HG03460 (cell line): ENCODE data around the gene CHN1.

Source experiments
- ATAC-seq: cut with Tn5 transposase; IDR thresholded peaks from one replicate; pipeline ENCODE4 v1.9.1; 2021; ENCODE audit not compliant: unreplicated experiment

Gene CHN1

DNA sequence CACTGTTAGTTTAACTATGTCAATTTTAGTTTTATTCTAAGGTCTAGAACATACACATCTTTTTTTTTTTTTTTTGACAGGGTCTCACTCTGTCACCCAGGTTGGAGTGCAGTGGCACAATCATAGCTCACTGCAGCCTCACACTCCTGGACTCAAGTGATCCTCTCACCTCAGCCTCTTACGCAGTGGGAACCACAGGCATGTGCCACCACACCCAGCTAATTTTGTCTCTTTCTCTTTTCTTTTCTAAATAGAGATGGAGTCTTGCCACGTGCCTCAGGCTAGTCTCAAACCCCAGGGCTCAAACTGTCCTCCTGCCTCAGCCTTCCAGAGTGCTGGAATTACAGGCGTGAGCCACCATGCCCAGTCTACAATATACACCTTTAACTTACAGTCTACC is 171.4 kb downstream of the CHN1 start:
- no peak for ATAC-seq

DNA sequence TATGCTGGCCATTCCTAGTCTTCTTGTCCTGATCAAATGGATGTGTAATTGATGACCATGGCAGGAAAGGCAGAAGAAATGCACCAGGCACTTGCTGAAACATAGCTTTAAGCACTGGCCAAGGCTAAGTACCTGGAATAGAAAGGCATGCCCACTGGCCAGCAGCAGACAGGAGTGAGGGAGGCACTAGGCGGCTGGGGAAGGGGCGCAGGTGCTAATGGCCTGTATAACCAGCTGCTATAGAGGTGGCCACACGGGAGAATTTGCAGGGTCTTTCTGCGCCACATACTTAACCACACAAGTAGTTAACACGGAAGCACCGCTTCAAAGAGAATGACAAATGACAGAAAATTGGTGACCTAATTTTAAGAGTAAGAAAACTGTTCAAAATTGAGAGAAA is 174.6 kb downstream of the CHN1 start:
- no peak for ATAC-seq

DNA sequence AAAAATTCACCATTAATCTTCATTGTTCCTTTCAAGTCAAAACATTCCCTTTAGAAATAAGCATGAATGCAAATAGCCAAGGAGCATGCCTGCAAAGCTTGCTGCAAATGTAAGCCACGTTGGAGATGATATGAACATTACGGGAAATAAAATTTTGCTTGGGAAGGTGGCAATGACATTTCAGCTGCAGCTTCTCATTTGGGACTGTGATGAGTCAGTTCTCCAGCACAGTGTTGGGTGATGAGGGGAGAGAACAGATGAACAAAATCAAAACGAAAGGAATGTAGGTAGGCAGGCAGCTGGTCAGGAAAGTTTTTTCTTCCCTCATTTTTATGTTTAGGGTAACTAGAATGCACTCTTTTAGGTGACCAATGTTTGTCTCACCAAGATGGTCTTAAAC is 175.6 kb downstream of the CHN1 start:
- no peak for ATAC-seq

DNA sequence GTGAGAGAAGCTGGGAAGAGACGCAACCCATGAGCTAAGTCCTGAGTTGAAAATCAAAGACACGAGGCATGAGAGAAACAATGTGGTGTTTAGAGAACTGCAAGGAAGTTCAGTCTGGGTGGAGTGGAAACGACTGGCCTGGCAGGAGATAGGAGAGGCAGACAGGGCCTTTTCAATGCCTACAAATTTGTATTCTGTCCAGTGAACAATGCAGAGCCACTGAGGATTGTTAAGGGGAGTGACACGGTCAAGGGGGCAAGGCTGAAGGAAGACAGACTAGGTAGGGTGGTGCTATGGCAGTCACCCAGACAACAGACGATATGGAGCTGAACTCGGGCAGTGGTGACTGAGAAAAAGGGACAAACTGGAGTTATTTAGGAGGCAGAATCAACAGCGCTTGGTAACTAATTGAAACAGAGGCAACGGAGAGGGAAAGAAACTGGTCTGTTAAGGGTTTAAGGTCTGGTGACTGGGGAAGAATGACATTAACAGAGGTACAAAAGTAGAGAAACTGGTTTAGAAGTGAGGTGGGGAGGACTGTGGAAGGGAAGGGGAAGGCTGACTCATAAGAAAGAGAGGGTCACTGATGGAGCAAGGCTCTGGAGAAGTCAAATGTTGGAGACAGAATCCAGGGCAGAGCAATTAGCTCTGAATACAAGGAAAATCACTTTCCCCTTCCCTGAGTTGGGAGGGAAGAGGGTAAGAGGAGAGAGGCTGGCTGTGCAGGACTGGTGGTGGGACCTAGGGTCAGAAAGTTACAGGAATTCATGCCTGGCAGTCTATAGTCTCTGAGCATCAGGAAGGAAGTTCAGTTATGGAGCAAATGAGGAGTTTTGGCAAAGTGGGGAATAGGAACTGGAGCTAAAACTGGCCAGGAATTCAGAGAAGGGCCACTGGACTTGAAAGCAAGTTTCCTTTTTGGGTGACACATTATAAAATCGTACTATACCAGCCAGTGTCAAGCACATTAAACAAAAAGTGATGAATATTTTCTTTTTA is 177.5 kb downstream of the CHN1 start:
- ATAC-seq, result no peak

DNA sequence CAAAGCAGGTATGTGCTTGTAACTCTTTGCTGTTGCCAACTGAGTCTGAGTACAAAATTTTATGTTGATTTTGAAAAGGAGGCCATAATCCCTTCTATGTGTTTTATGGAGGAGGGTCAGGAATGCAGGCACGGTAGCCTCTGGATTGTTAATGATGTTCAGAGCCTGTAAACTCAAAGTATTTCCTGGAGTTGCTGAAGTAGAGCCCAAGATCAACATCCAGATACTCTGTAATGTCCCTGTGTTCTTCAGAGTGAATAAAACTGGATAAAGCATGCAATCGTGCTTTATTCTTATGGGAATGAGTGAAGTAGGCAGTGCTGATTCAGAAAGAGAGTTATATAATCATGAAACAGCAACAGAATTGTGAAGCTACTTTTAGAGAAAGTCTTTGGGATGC is 179.1 kb downstream of the CHN1 start:
- no peak for ATAC-seq

DNA sequence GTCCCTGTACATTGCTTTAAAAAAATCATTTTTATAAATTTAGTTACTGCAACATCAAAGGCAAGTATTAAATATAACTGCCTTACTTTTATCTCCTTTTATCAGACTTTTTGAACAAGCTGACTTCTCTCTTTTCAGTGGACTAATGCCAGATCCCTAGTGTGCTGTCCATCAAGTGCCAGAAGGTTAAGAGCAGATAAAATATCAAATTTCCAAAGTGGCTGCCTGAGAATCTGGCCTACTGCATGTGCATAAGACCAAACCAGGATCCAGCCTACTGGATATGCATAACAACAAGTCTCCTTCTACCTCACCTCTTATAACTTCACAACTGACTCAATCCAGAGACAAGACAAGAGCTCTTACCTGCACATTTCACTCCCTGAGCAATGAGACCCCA is 181.1 kb downstream of the CHN1 start:
- no peak for ATAC-seq

DNA sequence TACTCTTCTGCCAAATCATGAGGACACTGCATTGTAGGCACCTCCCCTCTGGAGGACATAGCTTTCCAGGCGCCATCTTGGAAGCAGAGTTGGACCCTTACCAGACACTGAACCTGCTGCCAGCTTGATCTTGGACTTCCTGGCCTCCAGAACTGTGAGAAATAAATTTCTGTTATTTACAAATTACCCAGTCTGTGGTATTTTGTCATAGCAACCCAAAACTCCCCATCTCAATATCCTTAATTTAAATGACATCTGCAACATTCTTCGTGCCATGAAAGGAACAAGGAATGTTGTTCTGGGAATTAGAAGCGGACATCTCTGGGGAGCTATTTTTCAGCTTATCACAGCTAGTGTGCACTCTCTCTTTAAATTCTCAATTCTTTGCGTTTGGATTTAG is 183.6 kb downstream of the CHN1 start:
- ATAC-seq, result no peak

DNA sequence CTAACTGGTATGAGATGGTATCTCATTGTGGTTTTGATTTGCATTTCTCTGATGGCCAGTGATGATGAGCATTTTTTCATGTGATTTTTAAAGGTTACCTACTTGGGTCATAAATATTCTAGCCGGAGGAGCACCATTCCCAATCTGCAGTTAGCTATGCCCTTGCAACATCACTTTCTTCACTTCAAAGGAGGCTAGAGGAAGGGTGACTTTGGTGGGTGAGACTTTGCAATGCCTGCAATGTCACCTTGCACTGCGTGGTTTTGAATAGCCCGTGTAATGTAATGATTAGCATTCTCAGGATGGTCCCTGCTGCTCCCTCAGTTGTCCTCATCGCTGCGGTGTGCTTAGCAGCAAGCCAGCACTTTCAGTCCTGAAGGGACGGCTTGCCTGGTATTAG is 184.8 kb downstream of the CHN1 start:
- ATAC-seq, result no peak

DNA sequence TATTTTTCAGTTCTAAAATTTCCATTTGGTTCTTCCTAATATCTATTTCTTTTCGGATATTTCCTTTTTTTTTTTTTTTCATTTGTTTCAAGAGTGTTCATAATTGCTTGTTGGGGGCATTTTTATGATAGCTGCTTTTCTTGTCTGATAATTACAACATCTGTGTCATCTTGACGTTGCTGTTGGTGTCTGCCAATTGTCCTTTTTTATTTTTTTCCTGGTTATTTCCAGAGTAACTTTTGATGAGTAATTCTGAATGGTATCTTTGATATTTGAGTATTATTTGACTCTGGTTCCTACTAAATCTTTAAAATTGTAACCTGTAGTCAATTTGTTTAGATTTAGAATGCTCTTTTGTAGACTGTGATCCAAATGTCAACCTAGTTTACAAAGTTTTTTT is 189.7 kb downstream of the CHN1 start:
- ATAC-seq, result no peak

DNA sequence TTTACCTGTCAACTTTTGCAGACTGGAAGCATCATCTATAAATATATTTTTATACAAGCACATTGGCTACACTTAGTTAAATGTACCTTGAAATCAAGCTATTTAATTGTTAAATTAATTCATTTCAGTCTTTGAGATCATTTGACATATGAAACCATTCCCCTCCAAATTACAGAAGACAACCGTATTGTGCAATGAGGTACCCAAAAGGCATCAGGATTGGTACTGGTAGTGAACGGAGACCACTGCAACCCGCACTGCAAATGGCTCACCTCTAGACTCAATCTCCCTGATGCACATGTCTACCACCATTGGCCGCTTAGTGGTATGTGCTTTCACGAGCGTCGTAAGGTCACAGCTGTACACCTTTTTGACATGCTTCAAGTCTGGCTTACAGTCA is 193.1 kb downstream of the CHN1 start:
- no peak for ATAC-seq

DNA sequence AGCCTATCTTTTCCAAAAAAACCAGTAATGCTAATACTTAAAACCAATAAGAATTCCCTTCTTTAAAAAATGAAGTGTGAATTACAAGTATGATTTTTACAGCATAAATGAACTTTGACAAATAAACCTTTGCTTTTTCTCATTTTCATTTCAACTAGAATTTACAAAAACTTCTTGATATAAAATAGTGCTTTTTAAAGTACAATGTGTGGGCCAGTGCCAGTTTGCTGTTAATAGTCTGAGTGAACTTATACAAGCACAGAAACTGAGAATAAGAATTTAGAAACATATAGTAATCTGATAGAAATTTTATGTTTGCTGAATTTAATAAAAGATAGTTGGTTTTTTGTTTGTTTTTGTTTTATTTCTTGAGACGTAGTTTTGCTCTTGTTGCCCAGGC is 197.2 kb downstream of the CHN1 start:
- ATAC-seq, result no peak

DNA sequence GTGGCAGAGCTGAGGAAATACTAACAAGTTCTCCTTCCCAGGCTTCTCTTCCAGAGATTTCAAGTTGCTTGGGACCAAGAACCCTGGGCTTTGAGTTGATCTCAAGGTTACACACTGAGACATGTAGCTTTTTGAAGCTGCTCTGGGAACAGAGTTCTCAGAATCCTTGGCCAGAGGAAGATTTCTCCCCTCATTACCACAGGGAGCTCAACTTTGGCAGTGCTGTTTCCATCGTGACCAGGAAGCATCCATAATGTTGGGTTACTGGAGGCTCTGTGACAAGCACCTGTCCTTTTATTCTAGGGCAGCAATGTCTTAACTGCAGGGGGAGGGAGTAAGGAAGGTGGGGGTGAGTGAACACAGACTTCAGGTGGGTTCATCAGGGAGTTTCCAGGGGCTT is 199.4 kb downstream of the CHN1 start:
- no peak for ATAC-seq

DNA sequence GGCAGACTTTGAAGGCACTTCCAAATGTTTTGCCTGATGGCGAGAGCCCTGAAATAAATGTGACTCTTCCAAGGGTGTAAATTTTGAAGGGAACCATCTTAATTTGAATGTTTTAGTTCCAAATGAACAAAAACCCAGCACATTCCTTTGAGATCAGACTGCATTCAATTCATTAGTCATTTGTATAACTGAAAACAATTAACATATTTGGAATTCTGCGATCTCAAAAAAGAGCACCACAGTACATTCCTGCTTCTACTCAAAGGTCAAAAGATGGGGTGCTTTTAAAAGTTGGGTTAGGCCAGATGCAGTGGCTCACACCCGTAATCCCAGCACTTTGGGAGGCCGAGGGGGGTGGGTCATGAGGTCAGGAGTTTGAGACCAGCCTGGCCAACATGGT is 202.7 kb downstream of the CHN1 start:
- no peak for ATAC-seq

DNA sequence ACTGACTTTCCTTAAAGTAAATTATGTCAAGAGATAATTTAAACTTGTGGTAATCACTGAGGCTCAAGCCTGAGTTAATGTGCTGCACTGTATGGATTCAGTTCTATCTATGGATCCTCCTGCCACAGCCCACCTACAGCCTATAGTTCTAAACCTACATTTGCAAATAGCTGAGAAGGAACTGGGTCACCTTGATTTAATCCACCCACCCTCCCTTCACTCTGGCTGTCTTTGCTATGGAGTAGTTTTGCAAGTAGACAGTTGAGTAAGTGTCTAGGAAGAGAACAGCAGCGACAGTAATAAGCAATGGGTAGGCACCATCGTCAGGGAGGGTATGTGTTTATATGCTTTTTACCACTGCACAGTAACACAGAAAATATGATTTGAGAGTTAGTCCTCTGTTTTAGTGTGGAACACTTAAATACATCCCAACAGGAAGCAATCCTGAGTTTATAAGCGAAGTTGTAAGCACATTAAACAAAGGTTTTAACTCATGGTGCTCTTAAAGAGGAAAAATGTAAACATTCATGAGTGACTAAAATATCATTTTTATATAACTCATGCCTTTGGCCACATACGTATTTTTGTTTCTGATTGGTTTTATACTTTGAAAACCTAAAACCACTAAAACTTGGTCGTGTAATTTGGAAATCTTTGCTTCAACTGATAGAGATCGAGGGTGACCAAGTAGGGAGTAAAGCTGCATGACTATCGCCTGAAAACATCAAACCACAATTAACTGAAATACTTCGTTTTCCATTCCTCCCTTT is 204.6 kb downstream of the CHN1 start:
- ATAC-seq, result no peak

DNA sequence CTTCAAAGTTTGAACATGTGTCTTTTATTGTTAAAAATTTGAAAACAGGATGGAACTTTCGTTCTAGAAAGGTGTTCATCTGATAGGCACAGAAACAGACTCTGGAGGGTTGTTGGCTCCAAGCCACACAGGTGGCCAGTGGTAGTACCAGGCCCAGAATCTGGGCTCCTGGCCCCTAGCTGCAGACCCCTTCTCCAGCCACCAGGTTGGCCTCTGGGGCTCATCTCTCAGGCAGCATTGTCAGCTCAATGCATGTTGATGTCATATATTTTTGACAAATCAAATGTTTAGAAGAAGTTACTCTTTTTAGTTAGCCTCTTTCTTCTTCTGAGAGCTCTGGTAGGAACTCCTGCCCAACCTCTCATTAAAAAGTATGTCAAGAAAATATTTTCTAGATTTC is 206.4 kb downstream of the CHN1 start:
- ATAC-seq, result no peak

DNA sequence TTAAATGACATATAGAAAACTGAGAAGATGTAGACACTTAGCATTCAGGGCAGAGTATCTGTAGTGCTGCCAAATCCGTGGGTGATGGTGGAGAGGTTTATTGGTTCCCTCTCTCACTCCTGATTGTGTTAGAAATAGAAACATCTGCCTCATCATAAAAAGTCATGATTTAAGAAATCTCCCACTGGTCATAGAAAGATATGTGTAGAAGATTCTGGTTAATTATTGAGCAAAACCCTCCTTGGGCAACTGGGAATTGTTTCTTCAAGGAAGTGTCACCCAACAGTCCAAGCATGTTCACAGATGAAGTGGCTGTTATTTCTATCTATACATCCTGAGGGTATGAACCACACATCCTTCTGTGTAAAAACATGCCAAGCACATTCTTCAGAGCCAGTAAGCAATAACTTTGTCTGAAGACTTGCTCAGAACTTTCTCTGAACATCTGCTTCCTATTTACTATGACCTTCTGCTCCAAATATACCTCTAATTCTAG is 207.4 kb downstream of the CHN1 start:
- ATAC-seq, result no peak

DNA sequence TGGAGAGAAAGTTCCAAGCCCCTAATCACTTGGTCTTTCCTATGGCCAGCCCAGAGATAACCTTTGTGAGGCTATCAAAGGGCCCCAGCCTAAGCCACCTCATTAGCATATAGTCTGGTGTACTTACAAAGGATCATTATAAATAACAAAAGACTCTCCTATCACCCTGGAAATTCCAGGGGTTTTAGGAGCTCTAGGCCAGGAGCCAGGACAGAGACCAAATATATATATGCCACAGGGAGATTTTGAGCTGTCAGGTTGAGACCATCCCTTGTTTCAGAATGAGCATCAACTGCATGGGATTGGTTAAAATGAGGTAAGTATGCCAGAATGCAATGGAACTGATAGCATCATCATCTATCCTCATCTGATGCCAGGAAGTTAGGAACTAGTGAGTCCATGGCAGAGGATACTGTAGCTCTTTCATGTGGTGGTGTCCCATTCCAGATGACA is 208.8 kb downstream of the CHN1 start:
- no peak for ATAC-seq

DNA sequence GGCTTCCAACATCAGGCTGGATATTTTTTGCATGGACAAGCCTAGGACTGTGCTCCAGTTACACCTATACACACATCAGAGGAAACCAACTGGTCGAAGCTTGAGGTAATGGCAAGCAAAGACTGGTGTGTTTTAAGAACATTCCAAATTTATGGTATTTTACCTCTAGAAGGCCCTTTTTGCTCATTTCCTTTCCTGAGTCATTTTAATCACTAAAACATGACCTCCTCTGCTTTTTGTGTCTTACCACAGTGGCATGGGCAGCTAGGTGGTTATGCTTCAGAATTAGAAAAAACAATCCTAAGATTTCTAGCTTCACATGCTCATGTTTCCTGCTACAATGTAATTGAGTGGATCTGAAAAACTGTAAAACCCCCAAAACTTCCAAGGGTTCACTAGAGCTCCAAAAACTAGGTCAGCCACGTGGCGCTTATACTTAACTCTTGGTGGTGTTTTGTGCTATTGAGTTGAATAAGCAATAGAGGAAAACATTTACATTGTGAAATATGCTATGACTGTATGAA is 210.3 kb downstream of the CHN1 start:
- no peak for ATAC-seq

DNA sequence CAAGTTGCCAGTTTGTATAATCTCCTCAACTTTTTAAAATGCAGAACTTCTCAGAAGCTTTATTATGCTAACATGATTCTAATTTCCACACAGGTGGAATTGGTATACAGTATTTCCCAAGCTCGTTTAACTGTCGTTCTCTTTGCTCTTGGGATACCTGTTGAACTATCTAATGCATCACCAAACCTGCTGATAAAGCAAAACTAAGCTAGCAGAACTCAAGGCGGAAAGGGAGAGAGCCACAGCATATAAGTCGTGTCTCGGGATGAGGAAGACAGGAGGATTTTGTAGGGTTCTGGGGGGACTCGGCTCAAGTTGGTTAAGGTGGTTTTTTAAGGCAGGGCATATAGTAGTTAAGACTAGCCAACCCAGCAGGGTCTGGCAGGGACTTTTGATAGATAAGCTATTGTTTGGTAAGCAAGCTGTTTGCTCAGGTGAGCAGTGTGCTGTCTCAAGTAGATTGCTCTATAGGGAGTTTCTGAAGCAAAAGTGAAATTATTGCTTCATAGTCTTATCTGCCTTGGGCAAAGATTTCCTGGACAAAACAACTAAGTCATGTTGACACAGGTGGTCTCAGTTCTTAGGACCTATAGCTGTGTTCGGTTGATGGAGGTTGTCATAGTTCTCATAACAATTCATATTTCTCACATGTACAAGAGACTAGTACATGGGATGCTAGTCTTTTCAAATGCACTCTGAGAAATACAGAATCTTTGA is 212.7 kb downstream of the CHN1 start:
- ATAC-seq, result no peak

DNA sequence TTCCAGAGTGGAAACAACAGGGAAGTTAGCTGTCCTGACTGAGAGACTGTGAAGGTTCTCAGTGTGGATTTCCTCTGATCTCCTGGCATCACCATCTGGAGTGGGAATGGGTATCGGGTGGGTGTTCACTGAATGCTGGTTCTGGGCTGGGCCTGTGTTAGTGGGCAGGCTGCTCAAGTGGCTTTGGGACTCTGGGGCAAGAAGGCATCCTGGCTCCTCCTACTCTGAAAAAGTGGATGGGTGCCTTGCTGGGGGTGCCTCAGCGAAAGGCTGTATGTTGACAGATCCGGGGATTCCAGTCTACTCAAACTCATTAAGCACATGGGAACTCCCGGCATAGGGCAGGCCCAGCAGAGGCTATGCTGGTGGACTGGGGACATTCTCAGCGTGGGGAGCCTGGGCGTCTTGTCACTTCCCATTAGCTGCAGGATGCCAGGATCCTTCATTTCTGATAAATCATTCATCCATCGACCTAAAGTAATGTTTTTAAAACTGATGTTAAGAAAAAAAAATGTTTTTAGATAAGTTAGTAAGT is 213.4 kb downstream of the CHN1 start:
- ATAC-seq, result no peak

DNA sequence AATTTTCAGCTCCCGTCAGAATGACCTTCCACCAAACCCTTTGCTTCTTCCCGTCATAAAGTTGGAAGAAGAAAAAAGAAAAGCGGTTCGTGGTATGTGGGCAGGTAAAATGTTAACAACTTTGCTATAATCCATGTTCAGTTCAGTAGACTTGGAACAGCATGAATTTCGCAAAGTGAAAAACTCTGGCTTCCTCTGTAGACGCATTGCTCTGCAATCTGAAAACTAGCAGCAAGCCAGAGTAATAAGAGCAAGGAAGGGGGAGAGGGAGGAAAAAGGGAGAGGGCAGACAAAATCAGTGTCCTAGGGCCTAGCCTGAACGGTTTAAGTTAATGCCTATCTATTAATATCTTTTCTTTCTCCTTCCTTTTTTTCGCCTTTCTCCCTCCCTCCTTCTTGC is 214.2 kb downstream of the CHN1 start:
- ATAC-seq, result no peak
